HepG2 (cell line): ENCODE measurements around the gene CCDC178. TPM values are rescaled to one million over a fixed set of nuclear protein-coding genes. Genes with fewer than 3 reads are reported as not detected.
A peak's percentile ranks its signal among the peaks of the same experiment; 100 is the strongest.

Experiments used
- ATAC-seq: fragments of 200-7000 bp; cut with Tn5 transposase; 3 replicates; pipeline ENCODE4 v1.9.1; 2020; ENCODE audit warnings: mild to moderate bottlenecking, moderate library complexity
- BruUV-seq: library from RNA; stranded (reverse); fragments of 400-500 nt; replicated peaks from 2 replicates; lab custom pipeline; 2021; lab: Mats Ljungman, UMichigan
- CTCF ChIA-PET: fragments of 300-600 bp; formaldehyde crosslinking; extraction: SDS; loops from one replicate; lab custom pipeline; 2021; ENCODE audit warnings: low total read pairs, inconsistent platforms, low intra/inter-chr PET ratio; lab: Yijun Ruan, JAX
- POLR2A ChIA-PET: fragments of 350-600 bp; sonication (Branson Sonifier 250); formaldehyde crosslinking; loops from one replicate; lab custom pipeline; 2020; ENCODE audit warnings: antibody characterized with exemption, inconsistent platforms; lab: Yijun Ruan, JAX
- DNase-seq: peaks from one replicate; pipeline ENCODE4 v3.0.0-alpha.2; 2015; ENCODE audit warnings: low spot score
- FAIRE-seq: peaks from 3 replicates; lab custom pipeline; 2011; peaks lifted over from hg19 to GRCh38; lab: Jason Lieb, UNC
- H2AFZ ChIP-seq: one replicate; pipeline ENCODE4 v1.6.1; 2011; ENCODE audit warnings: low read length, inconsistent platforms
- H3K27ac ChIP-seq: fragments of 300-600 bp; 3 replicates; pipeline ENCODE4 v1.8.0; 2011; ENCODE audit warnings: mixed run types, mild to moderate bottlenecking, mixed read lengths, low read length, inconsistent platforms; ENCODE audit not compliant: insufficient read depth; ENCODE audit errors: extremely low read length
- H3K27me3 ChIP-seq, 2 experiments: fragments of 200-600 bp in 1 of 2; 2 replicates in 1 of 2; 3 replicates in 1 of 2; pipeline versions ENCODE4 v1.6.0 to v1.8.0; 2011; ENCODE audit warnings: low read length in 2 of 2, mild to moderate bottlenecking in 2 of 2, moderate library complexity in 2 of 2, inconsistent platforms in 1 of 2; ENCODE audit not compliant: insufficient read depth in 2 of 2, control insufficient read depth in 1 of 2
- H3K36me3 ChIP-seq, 2 experiments: fragments of 200-600 bp in 1 of 2; replicated peaks in 1 of 2; 2 replicates in 1 of 2; 3 replicates in 1 of 2; pipeline versions ENCODE4 v1.5.1 to v1.8.0; 2011; ENCODE audit warnings: low read length in 2 of 2, inconsistent platforms in 1 of 2; ENCODE audit not compliant: insufficient read depth in 2 of 2, control insufficient read depth in 1 of 2
- H3K4me1 ChIP-seq: 2 replicates; pipeline ENCODE4 v1.5.1; 2012; ENCODE audit warnings: low read length, inconsistent platforms; ENCODE audit not compliant: insufficient read depth
- H3K4me2 ChIP-seq: 2 replicates; pipeline ENCODE4 v1.6.0; 2011; ENCODE audit warnings: low read depth, low read length, inconsistent platforms
- H3K4me3 ChIP-seq, 3 experiments: fragments of 200-600 bp in 1 of 3; sonication (generic), shearing (Covaris generic) in 1 of 3; replicated peaks in 1 of 3; 2 replicates each; pipeline ENCODE4 v1.5.1; 2011 to 2016; ENCODE audit warnings: low read length in 3 of 3, inconsistent platforms in 2 of 3, low read depth in 2 of 3, mild to moderate bottlenecking in 2 of 3, control low read depth in 1 of 3, mixed read lengths in 1 of 3; ENCODE audit not compliant: insufficient read depth in 1 of 3
- H3K79me2 ChIP-seq: one replicate; pipeline ENCODE4 v1.6.1; 2011; ENCODE audit warnings: low read length, inconsistent platforms; ENCODE audit not compliant: insufficient read depth
- H3K9ac ChIP-seq: 2 replicates; pipeline ENCODE4 v1.6.0; 2011; ENCODE audit warnings: mild to moderate bottlenecking, low read depth, low read length, inconsistent platforms; ENCODE audit not compliant: insufficient read depth
- H3K9me3 ChIP-seq: 2 replicates; pipeline ENCODE4 v1.5.1; 2012; ENCODE audit warnings: mild to moderate bottlenecking, low read length
- H4K20me1 ChIP-seq: 2 replicates; pipeline ENCODE4 v1.6.0; 2011; ENCODE audit warnings: inconsistent platforms, mild to moderate bottlenecking, low read length, moderate library complexity; ENCODE audit not compliant: insufficient read depth
- SMAD9 ChIP-seq: sonication (generic); formaldehyde crosslinking; IDR thresholded peaks from 2 replicates; pipeline ENCODE4 v1.5.1; 2020; ENCODE audit warnings: mild to moderate bottlenecking, missing genetic modification reagents
- ZFP36L1 ChIP-seq: sonication (generic); formaldehyde crosslinking; IDR thresholded peaks from 2 replicates; pipeline ENCODE4 v1.8.0; 2022; ENCODE audit warnings: mild to moderate bottlenecking, missing genetic modification reagents, moderate library complexity
- ZSCAN29 ChIP-seq: sonication (generic); formaldehyde crosslinking; conservative IDR thresholded peaks from 2 replicates; pipeline ENCODE4 v1.4.0; 2020; ENCODE audit warnings: mild to moderate bottlenecking, missing genetic modification reagents
- WGBS: methylation state at CpG from one replicate; pipeline ENCODE4 v1.1.6; 2017; ENCODE audit warnings: low lambda C conversion rate; 5-methylcytosine and 5-hydroxymethylcytosine counted together
- in situ Hi-C: cut with HindIII; loops from 2 replicates; pipeline ENCODE4 v1.10.0; 2017; ENCODE audit warnings: low pct_unique_long_range_greater_than_20kb; ENCODE audit not compliant: extremely low pct_ligation_motif_present
- intact Hi-C: fragments of 100-400 bp; cut with micrococcal nuclease; formaldehyde crosslinking; loops from one replicate; pipeline ENCODE4 v1.10.0; 2022; ENCODE audit not compliant: unreplicated experiment
- polyA plus RNA-seq, 8 experiments: library from polyadenylated mRNA; depleted of rRNA in 3 of 8; stranded (reverse) in 7 of 8; unstranded in 1 of 8; fragments of >200 nt; fragmentation: Illumina TruSeq in 4 of 8; extraction: Trizol in 4 of 8; gene quantifications; 2 replicates each; pipeline versions ENCODE4 v1.2.1 to v1.2.3, GENCODE V29; 2011 to 2016; ENCODE audit warnings: low read depth in 4 of 8, missing spikeins in 1 of 8, mixed read lengths in 1 of 8; ENCODE audit not compliant: insufficient read depth in 1 of 8
- total RNA-seq, 5 experiments: library from RNA; depleted of rRNA; stranded (reverse); fragments of >200 nt; fragmentation: Illumina TruSeq; extraction: Trizol; gene quantifications; 2 replicates each; pipeline ENCODE4 v1.2.3, GENCODE V29; 2016; ENCODE audit warnings: low read depth in 1 of 5
- TF ChIP-seq, protein P1 (sequence below): sonication (generic); formaldehyde crosslinking; IDR thresholded peaks from 2 replicates; pipeline ENCODE4 v1.4.0; 2020; ENCODE audit warnings: missing genetic modification reagents, mild to moderate bottlenecking, borderline replicate concordance
- TF ChIP-seq, protein P2 (sequence below): sonication (generic); formaldehyde crosslinking; IDR thresholded peaks from 2 replicates; pipeline ENCODE4 v1.5.0; 2020; ENCODE audit warnings: mild to moderate bottlenecking, missing genetic modification reagents, moderate library complexity
- TF ChIP-seq, protein P3 (sequence below): sonication (generic); formaldehyde crosslinking; IDR thresholded peaks from 2 replicates; pipeline ENCODE4 v1.8.0; 2023; ENCODE audit warnings: mild to moderate bottlenecking, missing genetic modification reagents

CCDC178 gene
- total and polyA plus RNA-seq, 2 of the 13 experiments (the other 11 are each of a cell fraction or from before 2014, with no cell fraction given), result not detected

DNA sequence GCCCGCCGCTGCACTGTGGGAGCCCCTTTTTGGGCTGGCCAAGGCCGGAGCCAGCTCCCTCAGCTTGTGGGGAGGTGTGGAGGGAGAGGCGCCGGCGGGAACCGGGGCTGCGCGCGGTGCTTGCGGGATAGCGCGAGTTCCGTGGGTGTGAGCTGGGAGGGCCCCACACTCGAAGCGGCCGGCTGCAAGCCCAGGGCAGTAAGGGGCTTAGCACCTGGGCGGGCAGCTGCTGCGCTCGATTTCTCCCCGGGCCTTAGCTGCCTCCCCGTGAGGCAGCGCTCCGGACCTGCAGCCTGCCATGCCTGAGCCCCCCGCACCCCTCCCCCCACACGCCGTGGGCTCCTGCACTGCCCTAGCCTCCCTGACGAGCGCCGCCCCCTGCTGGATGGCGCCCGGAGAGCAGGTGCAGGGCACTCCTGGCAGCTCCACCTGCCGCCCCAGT is 124.4 kb downstream of the CCDC178 start:
- WGBS, result 79% methylated on average over 11 of the region's 33 CpGs
- H3K4me1 ChIP-seq, result no peaks in the 10 kb centered on the region

More for the DNA sequence above, 124.4 kb downstream of the CCDC178 start:
- intact Hi-C loops (loop anchor here (1.0 kb wide), 1 partner anchor 84 kb away; no protein-coding TSS in a partner anchor), in situ Hi-C loops (no loop called here)
- H3K4me2 ChIP-seq, result no peak overlapping the region
- CTCF ChIA-PET, result no interaction called here
- TF ChIP-seq ZSCAN29 (CRISPR knock-in tag) (no peak), SMAD9 (CRISPR knock-in tag) (no peak), ZFP36L1 (no peak)
- TF ChIP-seq, protein P1, sequence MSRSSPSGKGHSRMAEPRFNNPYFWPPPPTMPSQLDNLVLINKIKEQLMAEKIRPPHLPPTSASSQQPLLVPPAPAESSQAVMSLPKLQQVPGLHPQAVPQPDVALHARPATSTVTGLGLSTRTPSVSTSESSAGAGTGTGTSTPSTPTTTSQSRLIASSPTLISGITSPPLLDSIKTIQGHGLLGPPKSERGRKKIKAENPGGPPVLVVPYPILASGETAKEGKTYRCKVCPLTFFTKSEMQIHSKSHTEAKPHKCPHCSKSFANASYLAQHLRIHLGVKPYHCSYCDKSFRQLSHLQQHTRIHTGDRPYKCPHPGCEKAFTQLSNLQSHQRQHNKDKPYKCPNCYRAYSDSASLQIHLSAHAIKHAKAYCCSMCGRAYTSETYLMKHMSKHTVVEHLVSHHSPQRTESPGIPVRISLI (CRISPR knock-in tag), result no peak
- TF ChIP-seq, protein P2, sequence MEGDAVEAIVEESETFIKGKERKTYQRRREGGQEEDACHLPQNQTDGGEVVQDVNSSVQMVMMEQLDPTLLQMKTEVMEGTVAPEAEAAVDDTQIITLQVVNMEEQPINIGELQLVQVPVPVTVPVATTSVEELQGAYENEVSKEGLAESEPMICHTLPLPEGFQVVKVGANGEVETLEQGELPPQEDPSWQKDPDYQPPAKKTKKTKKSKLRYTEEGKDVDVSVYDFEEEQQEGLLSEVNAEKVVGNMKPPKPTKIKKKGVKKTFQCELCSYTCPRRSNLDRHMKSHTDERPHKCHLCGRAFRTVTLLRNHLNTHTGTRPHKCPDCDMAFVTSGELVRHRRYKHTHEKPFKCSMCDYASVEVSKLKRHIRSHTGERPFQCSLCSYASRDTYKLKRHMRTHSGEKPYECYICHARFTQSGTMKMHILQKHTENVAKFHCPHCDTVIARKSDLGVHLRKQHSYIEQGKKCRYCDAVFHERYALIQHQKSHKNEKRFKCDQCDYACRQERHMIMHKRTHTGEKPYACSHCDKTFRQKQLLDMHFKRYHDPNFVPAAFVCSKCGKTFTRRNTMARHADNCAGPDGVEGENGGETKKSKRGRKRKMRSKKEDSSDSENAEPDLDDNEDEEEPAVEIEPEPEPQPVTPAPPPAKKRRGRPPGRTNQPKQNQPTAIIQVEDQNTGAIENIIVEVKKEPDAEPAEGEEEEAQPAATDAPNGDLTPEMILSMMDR, result peak; percentile 38; the same call in 1 of the 2 replicates
- TF ChIP-seq, protein P3, sequence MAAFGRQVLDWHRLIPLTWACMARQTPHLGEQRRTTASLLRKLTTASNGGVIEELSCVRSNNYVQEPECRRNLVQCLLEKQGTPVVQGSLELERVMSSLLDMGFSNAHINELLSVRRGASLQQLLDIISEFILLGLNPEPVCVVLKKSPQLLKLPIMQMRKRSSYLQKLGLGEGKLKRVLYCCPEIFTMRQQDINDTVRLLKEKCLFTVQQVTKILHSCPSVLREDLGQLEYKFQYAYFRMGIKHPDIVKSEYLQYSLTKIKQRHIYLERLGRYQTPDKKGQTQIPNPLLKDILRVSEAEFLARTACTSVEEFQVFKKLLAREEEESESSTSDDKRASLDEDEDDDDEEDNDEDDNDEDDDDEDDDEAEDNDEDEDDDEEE, result no peak
- BruUV-seq, result no TSS peak
- no peaks in the 10 kb centered on the region for H3K36me3 ChIP-seq
- ATAC-seq (peak; percentile 77), FAIRE-seq (no peak), DNase-seq (no peak)
- H3K27me3 ChIP-seq, result no peaks in the 10 kb centered on the region; a peak in 1 of 5 replicates
- no peak overlapping the region for H3K4me3 ChIP-seq
- no peak overlapping the region for H3K27ac ChIP-seq
- no peaks in the 10 kb centered on the region for H4K20me1 ChIP-seq
- no peak overlapping the region for H3K9ac ChIP-seq
- no peaks in the 10 kb centered on the region for H3K79me2 ChIP-seq
- POLR2A ChIA-PET, result no interaction called here
- H2AFZ ChIP-seq, result no peak overlapping the region
- no peaks in the 10 kb centered on the region for H3K9me3 ChIP-seq
